Measurements from ENCODE around the gene ZIK1. TPM values are rescaled to one million over a fixed set of nuclear protein-coding genes. Genes with fewer than 3 reads are reported as not detected.

ZIK1 gene
- total and polyA plus RNA-seq, 9 of the 15 experiments (the other 6 are each of a cell fraction or from before 2014, with no cell fraction given), result 0.03 to 0.42 (median 0.15) TPM; not detected in 1

- TF ChIP-seq MYBL2 (IDR thresholded peaks at IDR 0.05; ENCODE audit: low read depth), result no peak
- TF ChIP-seq MYBL2 (CRISPR knock-in tag; IDR thresholded peaks at IDR 0.05; ENCODE audit: borderline replicate concordance), result no peak
- TF ChIP-seq L3MBTL2 (IDR thresholded peaks at IDR 0.05), result no peak
- TF ChIP-seq, protein P1, sequence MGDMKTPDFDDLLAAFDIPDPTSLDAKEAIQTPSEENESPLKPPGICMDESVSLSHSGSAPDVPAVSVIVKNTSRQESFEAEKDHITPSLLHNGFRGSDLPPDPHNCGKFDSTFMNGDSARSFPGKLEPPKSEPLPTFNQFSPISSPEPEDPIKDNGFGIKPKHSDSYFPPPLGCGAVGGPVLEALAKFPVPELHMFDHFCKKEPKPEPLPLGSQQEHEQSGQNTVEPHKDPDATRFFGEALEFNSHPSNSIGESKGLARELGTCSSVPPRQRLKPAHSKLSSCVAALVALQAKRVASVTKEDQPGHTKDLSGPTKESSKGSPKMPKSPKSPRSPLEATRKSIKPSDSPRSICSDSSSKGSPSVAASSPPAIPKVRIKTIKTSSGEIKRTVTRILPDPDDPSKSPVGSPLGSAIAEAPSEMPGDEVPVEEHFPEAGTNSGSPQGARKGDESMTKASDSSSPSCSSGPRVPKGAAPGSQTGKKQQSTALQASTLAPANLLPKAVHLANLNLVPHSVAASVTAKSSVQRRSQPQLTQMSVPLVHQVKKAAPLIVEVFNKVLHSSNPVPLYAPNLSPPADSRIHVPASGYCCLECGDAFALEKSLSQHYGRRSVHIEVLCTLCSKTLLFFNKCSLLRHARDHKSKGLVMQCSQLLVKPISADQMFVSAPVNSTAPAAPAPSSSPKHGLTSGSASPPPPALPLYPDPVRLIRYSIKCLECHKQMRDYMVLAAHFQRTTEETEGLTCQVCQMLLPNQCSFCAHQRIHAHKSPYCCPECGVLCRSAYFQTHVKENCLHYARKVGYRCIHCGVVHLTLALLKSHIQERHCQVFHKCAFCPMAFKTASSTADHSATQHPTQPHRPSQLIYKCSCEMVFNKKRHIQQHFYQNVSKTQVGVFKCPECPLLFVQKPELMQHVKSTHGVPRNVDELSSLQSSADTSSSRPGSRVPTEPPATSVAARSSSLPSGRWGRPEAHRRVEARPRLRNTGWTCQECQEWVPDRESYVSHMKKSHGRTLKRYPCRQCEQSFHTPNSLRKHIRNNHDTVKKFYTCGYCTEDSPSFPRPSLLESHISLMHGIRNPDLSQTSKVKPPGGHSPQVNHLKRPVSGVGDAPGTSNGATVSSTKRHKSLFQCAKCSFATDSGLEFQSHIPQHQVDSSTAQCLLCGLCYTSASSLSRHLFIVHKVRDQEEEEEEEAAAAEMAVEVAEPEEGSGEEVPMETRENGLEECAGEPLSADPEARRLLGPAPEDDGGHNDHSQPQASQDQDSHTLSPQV (IDR thresholded peaks at IDR 0.05), result no peak
- TF ChIP-seq ZNF431 (CRISPR knock-in tag; IDR thresholded peaks at IDR 0.05), result no peak
- TF ChIP-seq, protein P2, sequence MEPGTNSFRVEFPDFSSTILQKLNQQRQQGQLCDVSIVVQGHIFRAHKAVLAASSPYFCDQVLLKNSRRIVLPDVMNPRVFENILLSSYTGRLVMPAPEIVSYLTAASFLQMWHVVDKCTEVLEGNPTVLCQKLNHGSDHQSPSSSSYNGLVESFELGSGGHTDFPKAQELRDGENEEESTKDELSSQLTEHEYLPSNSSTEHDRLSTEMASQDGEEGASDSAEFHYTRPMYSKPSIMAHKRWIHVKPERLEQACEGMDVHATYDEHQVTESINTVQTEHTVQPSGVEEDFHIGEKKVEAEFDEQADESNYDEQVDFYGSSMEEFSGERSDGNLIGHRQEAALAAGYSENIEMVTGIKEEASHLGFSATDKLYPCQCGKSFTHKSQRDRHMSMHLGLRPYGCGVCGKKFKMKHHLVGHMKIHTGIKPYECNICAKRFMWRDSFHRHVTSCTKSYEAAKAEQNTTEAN (CRISPR knock-in tag; IDR thresholded peaks at IDR 0.05), result no peak
- TF ChIP-seq ZKSCAN1 (IDR thresholded peaks at IDR 0.05; ENCODE audit: low read depth, low read length), result no peak
- TF ChIP-seq CHD2 (IDR thresholded peaks at IDR 0.05; ENCODE audit: low read depth, low read length), result no peak
- no peak for TF ChIP-seq GABPA (tag; conservative IDR thresholded peaks at IDR 0.05; ENCODE audit: low read depth)
These were observed 49.8 kb downstream of the ZIK1 start (continued) for GRCh38 chr19:57633832-57634131.

All from K562 (cell line).